HK-2 (cell line): Measurements from ENCODE around the gene TRAP1.
"Not testable (repeated sequence)": the region's sequence is repeated elsewhere in the genome, so short reads cannot be mapped to it uniquely, and the experiment has no call there.

Source experiments
- DNase-seq: peaks from one replicate; pipeline ENCODE4 v3.0.0-alpha.2; 2018; ENCODE audit not compliant: unreplicated experiment

Gene TRAP1

DNA sequence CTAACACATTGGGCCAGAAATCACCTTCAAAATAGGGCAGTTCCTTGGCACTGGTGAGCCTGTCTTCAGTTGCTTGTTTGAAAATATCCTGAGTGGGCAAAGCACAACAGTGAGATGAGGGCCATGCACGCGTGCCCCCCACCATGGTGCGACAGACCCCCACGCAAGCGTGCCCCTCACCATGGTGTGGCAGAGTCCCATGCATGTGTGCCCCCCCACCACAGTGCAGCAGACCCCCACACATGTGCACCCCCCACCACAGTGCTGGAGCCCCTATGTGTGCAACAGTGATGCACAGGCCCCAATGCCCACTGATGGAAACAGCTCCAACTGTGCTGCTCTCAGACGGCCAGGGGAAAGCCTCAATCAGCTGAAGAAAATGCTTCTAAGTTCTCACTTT, 18.8 kb upstream of the TRAP1 start:
- DNase-seq: no peak

DNA sequence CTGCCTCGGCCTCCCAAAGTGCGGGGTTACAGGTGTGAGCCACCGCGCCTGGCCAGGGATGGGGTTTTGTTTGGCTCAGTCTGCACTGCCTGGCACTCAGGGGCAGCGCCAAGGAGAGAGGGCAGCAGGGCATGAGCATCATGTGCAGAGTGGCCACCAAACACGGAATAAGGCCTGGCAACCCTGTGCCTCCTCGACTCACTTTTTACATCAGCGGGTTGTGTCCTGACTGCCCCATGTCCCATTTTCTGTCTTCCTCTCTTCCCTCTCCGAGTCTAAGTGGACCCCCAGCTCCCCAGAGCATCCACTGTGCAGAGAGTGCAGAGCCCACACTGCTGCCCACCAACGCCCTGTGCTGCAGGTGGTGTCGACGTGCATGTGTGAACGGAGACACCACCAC, 18.2 kb upstream of the TRAP1 start:
- DNase-seq: no peak

DNA sequence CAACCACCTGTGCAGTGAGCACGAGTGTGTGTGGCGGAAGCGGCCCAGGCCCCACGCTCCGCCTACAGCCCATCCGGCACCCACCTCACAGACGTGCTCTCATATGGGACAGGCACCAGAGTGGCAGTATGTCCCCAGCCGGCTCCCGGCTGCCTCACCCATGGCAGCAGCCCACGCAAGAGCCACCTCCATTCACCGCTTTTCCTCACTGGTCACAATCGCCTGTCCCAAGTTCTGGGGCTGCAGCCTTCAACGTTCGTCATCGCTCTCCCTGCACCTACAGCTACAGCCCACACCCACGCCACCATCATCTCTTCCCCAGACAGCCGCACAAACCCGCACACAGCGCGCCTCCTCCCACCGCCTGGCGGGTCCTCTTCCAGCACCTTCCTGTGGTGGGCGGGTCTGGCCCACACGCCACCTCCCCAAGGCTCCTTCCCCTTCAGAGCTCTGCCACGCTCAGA, 17.5 kb upstream of the TRAP1 start:
- no peak for DNase-seq

DNA sequence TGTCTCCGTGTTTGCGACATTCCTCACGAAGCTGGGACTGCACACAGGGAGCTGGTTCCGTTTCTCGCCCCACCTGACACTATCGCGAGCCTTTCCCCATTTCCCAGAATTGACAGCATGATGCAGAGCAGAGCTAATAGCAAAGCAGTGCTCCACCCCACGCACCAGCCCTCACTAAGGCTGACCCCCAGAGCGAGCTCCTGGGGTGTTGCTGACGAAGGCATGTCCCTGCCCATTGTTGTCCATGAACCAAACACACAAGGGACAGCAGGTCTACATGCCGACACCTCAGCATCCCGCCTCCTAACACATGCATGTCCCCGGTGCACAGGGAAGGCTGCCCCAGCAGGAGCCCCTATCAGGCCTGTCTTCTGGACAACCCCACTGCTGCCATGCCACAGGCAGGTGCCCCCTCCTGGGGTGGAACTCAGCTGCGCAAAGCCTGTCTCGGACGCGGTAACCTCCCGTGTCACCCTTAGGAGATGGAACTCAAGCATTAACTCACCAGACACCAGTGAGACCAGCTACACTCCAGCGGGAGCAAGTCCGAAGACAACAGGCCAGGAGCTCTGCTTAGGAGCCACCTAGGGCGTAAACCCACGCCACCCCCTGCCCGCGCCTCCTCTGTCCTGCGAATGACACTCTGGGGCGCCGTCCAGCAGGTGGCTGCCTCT, 16.9 kb upstream of the TRAP1 start:
- DNase-seq: no peak

DNA sequence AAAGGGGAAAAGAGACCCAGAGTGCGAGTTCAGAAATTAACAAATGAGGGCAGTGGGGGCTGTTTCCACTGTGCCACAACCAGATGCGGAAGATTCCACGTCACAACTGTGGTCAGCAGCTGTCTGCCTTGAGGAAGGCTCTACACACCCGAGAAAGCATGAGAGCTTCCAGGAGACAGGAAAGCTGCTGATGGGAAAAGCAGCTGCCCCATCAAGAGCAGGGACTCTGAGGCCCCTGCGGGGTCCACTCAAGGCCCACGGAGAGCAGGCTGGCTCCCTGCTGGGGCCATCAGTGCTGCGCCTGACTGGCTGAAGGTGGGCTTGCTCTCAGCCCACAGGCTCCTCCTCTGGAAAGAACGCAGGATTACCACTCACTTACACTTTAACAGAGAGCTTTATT, 14.8 kb upstream of the TRAP1 start:
- no peak for DNase-seq

DNA sequence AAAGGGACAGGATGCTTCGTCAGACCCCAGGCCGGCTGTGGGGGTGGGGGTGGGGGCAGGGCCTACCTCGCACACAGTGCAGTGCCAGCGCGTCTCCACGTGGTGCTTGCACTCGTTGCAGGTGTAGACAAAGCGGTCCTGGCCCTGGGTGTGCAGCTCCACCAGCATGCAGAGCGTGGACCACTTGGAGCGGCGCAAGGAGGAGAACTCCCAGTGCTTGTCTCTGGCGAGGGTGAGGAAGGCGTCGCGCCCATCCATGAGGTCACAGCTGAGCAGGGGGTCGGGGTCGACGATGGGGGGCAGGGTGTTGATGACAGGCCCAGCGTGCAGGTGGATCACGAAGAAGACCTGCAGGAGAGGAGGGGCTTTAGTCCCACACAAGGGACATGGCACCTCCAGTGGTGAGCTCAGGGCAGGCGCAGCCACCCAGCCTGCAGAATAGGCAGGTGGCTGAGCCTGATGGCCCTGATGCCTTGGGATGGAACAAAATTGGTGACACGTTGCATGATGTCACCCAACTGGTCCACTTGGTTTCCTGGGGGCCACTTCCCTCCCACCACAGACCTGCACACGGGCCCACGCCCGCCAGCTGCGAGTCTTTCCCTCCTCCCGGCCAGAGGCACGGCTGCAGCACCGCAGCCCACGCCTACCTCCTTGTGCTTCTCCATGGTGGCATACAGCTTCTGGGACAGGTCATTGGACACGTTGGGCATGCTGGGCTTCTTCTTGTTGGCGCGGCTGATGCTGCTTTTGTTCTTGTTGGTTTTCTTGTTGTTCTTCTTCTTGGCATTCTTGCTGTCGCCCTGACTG, 14.0 kb upstream of the TRAP1 start:
- no peak for DNase-seq

DNA sequence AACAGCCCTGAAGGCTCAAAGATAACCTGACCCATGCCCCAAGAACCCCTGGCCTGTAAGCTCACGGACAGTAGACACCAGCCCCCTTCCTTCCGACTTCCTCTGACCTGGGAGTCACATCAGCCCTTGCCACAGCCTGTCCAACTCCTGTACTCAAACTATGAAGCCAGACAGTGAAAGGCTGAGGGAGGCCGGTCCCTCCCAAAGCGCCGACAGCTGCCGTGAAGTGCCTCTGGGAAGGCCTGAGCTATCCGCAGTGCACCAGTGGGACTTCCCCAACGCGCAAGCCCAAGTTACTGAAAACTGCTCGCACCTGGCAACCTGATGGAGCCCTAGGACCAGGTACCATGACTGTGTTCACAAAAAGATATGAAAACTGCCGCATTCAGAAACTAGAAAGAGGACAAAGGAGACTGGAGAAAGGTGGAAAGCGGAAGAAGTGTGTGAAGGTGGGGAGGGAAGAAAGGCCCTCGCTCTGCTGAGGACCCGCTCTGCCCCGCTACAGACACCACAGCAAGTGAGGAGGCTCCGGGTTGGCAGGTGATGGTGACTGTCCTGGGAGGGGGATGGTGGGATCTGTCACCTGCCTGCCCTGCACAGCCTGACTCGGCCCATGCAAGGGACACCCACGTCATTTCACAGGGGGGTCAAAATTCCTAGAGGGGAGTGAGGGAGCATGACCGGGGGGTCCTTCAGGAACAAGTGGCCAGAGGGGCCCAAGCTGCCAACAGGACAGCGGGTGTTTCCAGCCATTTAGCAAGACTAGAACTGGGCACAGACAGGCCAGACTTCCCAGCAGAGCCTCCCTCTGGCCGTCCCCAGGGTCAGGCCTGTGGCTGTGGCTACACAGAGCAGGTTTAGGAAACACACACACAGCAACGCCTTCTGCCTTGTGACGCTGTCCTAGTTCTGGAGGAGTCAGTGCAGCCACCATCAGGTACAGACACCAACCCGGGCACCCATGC, 13.1 kb upstream of the TRAP1 start:
- no peak for DNase-seq

DNA sequence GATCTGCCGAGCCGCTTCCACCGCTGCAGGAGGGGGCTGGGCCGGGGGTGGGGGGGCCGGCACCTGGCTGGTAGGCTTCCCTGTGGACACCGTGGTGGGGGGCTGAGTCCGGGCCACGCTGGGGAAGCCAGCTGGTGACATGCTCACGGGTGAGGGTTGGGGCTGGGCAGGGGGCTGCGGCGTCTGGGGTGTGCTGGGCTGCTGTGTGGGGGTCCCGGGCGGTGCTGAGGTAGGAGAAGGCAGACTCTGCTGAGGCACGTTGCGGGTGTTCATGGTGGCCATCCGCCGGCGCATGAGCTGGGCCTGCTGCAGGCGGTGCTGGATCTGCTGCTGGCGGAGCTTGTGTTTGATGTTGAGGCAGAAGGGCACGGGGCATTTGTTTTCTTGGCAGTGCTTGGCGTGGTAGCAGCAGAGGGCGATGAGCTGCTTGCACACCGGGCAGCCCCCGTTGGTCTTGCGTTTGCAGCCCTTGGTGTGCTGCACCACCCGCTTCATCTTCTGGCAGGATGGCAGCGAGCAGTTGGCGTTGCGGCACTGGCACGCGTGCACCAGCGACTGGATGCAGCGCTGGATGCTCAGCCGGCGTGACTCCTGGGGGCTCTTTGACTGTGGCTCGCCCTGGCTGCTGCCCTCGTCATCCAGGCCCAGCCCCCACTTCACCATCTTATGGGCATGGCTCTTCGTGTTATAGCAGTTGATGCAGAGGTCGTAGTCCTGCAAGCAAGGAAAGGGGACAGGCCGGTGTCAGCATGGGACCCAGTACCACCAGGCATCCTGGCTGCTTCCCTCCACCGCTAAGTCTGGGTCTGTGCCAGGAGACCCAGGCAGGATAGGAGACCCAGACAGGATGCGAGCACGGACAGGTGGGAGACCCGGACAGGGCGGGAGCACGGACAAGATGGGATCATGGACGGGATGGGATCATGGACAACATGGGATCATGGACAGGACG, 12.1 kb upstream of the TRAP1 start:
- DNase-seq: no peak

DNA sequence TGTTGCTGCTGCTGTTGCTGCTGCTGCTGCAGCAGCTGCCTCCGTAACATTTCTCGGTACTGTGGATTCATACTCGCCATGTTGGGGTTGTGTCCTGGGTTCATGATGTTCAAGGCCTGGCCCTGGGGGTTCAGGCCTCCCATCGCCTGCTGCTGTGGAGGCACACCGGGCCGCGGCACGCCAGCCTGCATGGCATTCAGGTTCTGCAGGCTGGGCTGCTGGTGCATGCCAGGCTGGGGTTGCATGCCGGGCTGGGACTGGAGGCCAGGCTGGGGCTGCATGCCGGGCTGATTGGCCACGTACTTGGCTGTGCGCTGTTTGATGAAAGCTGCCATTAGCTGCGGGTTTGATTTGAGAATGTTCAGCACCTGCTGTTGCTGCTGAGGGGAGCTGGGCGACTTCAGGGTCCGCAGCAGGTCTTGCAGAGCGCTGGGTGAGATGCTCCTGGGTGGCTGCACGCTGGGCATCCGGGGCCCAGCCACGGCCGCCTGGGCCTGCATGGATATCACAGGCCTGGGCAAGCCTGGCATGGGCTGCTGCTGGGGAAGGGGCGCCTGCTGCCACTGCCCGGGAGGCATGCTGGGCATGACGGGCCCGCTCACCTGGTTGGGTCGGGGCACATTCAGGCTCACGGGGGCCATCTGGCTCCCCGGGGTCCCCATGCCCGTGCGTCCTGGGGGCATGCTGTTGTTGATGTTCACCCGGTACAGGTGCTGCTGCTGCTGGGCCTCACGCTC, 11.3 kb upstream of the TRAP1 start:
- DNase-seq: no peak

DNA sequence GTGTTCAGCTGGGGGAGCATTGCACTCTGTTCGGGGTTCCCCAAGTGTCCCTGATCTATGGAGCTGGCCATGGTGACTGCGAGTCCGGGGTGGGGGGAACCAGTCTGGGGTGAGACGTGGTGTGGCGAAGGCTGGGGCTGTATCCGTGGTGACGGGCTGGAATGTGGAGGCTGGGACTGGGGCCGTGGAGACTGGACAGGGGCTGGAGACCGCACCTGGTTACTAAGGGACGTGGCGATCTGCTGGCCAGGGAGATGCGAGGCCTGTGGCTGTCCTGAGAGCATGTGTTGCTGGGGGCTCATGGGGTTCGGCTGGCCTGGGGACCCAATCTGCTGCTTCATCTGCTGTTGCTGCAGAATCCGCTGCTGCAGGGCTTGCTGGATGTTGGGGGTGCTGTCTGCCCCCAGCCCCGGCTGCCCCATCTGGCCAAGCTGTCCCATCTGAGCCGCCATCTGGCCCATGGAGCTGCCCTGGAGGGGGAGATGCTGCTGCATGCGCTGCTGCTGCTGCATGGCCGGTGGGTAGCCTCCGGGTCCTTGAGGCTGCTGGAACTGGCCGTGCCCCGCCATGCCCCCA, 10.6 kb upstream of the TRAP1 start:
- no peak for DNase-seq

DNA sequence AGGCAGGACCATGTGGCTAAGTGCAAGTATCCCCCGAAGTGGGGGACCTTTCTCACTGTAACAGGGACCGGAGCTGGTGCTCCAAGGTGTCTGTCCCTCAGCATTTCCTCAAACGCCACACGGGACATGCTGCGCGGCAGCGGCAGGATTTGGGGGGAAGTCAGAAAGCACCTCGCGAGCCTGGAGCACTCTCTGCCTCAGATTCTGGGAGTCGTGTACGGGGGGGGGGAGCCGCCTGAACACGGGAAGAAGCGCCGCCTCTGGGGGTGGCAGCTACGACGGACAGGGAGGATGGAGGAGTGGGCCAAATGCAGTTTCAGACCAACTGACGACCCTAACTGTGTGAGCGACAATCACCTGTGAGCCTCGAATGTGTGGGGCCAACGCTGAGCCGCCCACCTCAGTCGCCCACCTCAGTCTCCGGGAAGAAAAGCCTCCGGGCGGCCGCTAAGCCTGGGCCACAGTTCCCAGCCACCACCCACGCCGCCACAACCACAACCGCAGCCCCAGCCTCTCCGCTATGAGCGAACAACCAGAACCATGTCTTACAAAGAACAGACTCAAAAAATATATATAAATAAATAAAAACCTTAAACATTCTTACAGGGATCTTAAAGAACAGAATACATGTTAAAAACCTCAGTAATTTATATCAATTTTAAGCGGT, 8.8 kb upstream of the TRAP1 start:
- DNase-seq: no peak

DNA sequence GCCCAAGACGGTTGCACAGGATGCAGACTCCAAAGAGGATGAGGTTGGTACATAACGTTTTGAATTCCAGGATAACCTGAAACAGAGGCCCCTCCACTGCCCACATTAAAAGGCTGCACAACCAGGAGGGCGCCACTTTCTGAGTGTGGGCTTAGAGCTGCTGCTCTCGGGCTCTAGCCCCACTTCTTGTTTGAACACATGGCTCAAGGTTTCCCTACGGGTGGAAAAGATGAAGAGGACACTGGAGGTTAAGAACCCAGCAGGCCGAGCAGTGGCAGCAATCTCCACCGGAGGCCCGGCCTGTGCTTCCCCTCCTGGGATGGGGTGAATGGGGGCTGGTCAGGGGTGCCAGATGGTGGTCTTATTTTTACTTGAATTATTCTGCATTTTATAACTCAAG, 8.0 kb upstream of the TRAP1 start:
- no peak for DNase-seq

DNA sequence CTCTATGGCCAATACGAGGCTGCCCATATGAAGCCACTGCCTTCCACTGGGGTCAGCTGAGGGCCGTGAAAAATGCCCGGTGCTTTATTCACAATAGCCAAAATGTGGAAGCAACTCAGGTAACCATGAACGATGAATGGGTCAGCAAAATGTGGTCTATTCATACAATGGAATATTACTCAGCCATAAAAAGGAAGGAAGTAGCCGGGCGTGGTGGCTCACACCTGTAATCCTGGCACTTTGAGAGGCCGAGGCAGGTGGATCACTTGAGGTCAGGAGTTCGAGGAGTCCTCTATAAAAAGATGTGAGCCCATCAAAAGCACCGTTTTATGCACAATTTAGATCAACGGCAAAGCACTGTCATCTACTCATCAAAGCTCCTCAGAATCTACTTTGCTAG, 5.2 kb upstream of the TRAP1 start:
- DNase-seq: no peak

DNA sequence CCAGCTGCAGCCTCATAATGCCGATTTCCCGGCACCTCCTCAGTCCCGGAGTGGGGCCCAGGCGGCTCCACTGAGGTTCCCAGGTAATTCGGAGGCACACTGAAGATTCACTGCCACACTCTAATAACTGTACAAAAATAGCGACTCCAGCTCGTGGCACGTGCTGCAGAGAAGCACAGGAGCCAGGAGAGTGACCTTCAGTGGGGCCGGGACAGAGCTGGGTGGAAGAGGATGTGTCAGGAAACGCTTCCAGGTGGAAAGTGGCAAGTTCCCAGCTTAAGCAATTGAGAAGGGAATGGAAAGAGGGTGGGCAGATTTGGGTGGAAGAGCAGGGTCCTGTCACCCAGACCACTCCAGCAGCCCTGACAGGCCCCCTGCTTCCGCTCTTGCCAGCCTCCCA, 3.1 kb upstream of the TRAP1 start:
- no peak for DNase-seq

DNA sequence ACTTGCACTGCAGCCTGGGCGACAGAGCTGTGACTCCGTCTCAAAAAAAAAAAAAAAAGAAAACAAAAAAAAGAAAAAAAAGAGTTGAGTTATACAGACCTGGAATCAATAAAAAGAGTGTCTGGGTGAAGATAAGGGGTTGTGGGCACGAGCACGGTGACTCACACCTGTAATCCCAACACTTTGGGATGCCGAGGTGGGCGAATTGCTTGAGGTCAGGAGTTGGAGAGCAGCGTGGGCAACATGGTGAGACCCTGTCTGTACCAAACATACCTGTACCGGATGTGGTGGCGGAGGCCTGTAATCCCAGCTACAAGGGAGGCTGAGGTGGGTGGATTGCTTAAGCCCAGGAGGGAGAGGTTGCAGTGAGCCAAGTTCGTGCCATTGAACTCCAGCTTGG, 1.3 kb upstream of the TRAP1 start:
- DNase-seq: no peak

DNA sequence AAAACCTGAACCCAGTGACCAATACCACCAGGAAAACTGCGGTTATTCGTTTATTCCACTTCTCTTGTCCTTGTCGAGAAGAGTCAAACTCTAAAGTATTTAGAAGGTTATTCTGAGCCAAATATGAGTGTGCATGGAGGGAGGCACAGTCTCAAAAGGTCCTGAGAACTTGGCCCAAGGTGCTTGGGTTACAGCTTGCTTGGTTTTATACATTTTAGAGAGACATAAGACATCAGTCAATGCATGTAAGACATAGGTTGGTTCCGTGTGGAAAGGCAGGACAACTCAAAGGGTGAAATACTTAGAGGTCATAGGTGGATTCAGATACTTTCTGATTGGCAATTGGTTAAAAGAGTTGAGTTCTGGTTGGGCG, 681 bp upstream of the TRAP1 start:
- no peak for DNase-seq

DNA sequence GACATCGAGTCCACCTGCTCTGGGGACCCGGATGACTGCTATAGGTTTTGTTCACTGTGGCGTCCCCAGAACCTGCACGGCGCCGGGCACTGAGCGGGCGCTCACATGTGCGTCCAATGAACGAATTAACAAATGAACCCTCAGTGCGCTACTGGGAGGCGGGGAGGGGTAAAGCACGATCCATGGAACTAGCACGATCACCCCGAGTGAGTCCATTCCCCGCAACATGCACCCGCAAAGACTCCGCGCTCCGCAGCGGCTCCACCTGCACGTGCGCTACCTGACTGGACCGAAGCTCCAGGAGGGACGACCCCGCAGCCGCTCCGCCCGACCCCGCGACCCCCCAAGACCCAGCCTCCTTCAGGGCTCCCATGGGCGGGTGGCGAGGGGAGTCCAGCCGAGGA, 491 bp downstream of the TRAP1 start:
- DNase-seq: peak; percentile 23

DNA sequence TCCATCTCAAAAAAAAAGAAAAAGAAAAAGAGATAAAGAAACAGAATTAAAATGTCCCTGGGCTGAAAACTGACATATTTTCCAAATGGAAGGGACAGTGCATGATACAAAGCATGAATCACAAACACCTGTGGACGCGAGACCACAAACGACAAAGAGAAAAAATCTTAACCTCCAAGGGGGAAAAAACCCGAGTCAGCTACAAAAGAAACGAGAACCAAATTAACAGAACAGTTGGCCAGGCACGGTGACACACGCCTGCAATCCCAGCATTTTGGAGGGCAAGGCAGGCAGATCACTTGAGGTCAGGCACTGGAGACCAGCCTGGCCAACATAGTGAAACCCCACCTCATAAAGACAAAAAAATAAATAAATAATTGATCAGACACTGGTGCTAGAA, 1.9 kb downstream of the TRAP1 start:
- DNase-seq: no peak

DNA sequence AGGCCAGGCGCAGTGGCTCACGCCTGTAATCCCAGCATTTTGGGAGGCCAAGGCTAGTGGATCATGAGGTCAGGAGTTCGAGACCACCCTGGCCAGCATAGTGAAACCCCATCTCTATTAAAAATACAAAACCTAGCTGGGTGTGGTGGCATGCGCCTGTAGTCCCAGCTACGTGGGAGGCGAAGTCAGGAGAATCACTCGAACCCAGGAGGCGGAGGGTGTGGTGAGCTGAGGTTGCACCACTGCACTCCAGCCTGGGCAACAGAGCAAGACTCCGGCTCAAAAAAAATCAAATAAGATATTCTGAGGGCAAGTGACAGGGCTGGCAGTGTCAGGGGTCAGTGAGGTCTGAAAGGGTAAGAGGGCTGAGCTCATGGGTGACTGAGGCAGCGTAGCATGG, 2.9 kb downstream of the TRAP1 start:
- DNase-seq: not testable (repeated sequence)
